ENCODE data around the gene PIP5K1B. TPM values are rescaled to one million over a fixed set of nuclear protein-coding genes. Genes with fewer than 3 reads are reported as not detected.
A peak's percentile ranks its signal among the peaks of the same experiment; 100 is the strongest.

PIP5K1B gene
- total RNA-seq, 1 experiment from 2014 or later, result not detected

DNA sequence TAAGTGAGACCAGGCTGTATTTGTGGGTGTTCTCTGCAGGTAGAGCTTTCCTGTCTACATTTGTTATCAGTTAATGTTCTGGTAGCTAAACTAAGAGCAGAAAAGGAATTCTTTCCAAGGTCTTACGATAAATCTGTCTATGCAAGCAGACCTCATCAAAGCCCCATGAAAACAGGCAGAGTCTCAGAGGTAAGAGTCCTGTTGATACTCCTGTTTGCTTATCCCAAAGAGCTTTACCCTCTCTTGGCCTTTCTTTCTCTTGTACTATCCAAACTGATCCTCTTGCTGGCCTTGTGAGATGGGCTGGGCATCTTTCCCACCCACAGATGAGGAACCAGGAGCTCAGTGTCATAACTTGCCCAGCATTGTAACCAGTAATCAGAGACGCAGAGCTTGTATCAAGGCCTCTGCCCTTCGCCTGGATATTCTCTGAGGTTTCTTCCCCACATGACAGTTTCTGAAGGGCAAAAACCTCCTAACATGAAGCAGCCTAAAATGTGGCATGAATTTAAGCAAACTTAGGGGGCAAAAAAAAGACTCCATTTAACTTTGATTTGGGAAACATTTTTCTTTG lies 275.4 kb downstream of the PIP5K1B start:
- H3K27me3 ChIP-seq (replicated peaks; ENCODE audit: insufficient read depth, low read depth, low read length, poor library complexity), result peaks cover 10% of the 10 kb centered on the region
- CTCF ChIA-PET, result no interaction called here

DNA sequence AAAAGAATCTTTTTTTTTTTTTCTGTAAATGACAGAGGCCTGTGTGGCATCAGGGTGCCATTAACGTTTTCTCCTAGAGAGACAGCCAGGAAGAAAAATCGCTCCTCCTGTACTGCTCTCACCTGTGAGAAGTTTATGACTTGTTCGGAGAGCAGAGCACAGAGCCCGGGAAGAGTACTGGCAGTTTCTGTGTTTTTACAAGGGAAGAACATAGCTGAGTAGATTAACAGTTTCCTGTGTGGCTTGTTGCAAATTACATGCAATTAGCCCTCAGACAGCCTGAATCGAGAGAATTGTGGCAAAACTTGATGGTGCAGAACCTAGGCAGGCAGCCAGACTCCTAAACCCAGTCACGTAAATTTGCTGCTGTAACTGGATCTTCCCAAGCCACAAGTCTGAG lies 276.7 kb downstream of the PIP5K1B start:
- no peaks in the 10 kb centered on the region for H3K36me3 ChIP-seq (ENCODE audit: insufficient read depth, low read length, poor library complexity, severe bottlenecking)
- peaks cover 16% of the 10 kb centered on the region for H3K4me1 ChIP-seq (ENCODE audit: insufficient read depth, low read length, poor library complexity, severe bottlenecking)
- ChIA-PET CTCF (no interaction called here), POLR2A (ENCODE audit: low non-redundant PET) (interaction anchor here (0.7 kb wide), 1 partner anchor 22 kb away, joined by 5 read pairs; no protein-coding TSS in a partner anchor)
- no peaks in the 10 kb centered on the region for H3K9me3 ChIP-seq (ENCODE audit: low read depth, low read length, poor library complexity, severe bottlenecking)
- intact Hi-C loops (cut with micrococcal nuclease; ENCODE audit: unreplicated experiment), result loop anchor here (1.0 kb wide), 1 partner anchor 49 kb away; no protein-coding TSS in a partner anchor
- H3K27me3 ChIP-seq (replicated peaks; ENCODE audit: insufficient read depth, low read depth, low read length, poor library complexity), result peaks cover 10% of the 10 kb centered on the region
- H3K27ac ChIP-seq (ENCODE audit: low read depth, low read length, poor library complexity, severe bottlenecking), result no peak overlapping the region
- BruUV-seq (replicated peaks), result no TSS peak
- TF ChIP-seq EZH2 (IDR thresholded peaks at IDR 0.05; ENCODE audit: borderline replicate concordance, low read depth, low read length, poor library complexity, severe bottlenecking) (no peak), CTCF (conservative IDR thresholded peaks at IDR 0.05; ENCODE audit: low read depth, low read length) (no peak)
- DNase-seq (ENCODE audit: low spot score), result peak; percentile 89
- H3K4me3 ChIP-seq (ENCODE audit: low read depth, low read length, poor library complexity, severe bottlenecking), result no peak overlapping the region

More for the DNA sequence above, 275.4 kb downstream of the PIP5K1B start:
- H3K27ac ChIP-seq (ENCODE audit: low read depth, low read length, poor library complexity, severe bottlenecking), result no peak overlapping the region
- no peaks in the 10 kb centered on the region for H3K36me3 ChIP-seq (ENCODE audit: insufficient read depth, low read length, poor library complexity, severe bottlenecking)
- H3K4me1 ChIP-seq (ENCODE audit: insufficient read depth, low read length, poor library complexity, severe bottlenecking), result peaks cover 16% of the 10 kb centered on the region
- intact Hi-C loops (cut with micrococcal nuclease; ENCODE audit: unreplicated experiment), result no loop called here
- no peaks in the 10 kb centered on the region for H3K9me3 ChIP-seq (ENCODE audit: low read depth, low read length, poor library complexity, severe bottlenecking)
- no peak for TF ChIP-seq EZH2 (IDR thresholded peaks at IDR 0.05; ENCODE audit: borderline replicate concordance, low read depth, low read length, poor library complexity, severe bottlenecking)
- TF ChIP-seq CTCF (conservative IDR thresholded peaks at IDR 0.05; ENCODE audit: low read depth, low read length), result no peak
- no TSS peak for BruUV-seq (replicated peaks)
- POLR2A ChIA-PET (ENCODE audit: low non-redundant PET), result no interaction called here
- no peak for DNase-seq (ENCODE audit: low spot score)
- H3K4me3 ChIP-seq (ENCODE audit: low read depth, low read length, poor library complexity, severe bottlenecking), result no peak overlapping the region

GRCh38 chr9:68983008-68983411 lies 278.0 kb downstream of the PIP5K1B start:
- TF ChIP-seq CTCF (conservative IDR thresholded peaks at IDR 0.05; ENCODE audit: low read depth, low read length) (no peak), EZH2 (IDR thresholded peaks at IDR 0.05; ENCODE audit: borderline replicate concordance, low read depth, low read length, poor library complexity, severe bottlenecking) (no peak)
- no peaks in the 10 kb centered on the region for H3K9me3 ChIP-seq (ENCODE audit: low read depth, low read length, poor library complexity, severe bottlenecking)
- DNase-seq (ENCODE audit: low spot score), result no peak
- peaks cover 10% of the 10 kb centered on the region for H3K27me3 ChIP-seq (replicated peaks; ENCODE audit: insufficient read depth, low read depth, low read length, poor library complexity)
- no peaks in the 10 kb centered on the region for H3K36me3 ChIP-seq (ENCODE audit: insufficient read depth, low read length, poor library complexity, severe bottlenecking)
- H3K4me3 ChIP-seq (ENCODE audit: low read depth, low read length, poor library complexity, severe bottlenecking), result no peak overlapping the region
- CTCF ChIA-PET, result no interaction called here
- no peak overlapping the region for H3K27ac ChIP-seq (ENCODE audit: low read depth, low read length, poor library complexity, severe bottlenecking)
- intact Hi-C loops (cut with micrococcal nuclease; ENCODE audit: unreplicated experiment), result no loop called here
- POLR2A ChIA-PET (ENCODE audit: low non-redundant PET), result no interaction called here
- H3K4me1 ChIP-seq (ENCODE audit: insufficient read depth, low read length, poor library complexity, severe bottlenecking), result peaks cover 16% of the 10 kb centered on the region
- BruUV-seq (replicated peaks), result no TSS peak
